ENCODE measurements around the gene NOL9. TPM values are rescaled to one million over a fixed set of nuclear protein-coding genes. Genes with fewer than 3 reads are reported as not detected.

Gene NOL9
- total and polyA plus RNA-seq, 9 of the 15 experiments (the other 6 are each of a cell fraction or from before 2014, with no cell fraction given) = 5.6 to 76.5 (median 47.3) TPM

DNA sequence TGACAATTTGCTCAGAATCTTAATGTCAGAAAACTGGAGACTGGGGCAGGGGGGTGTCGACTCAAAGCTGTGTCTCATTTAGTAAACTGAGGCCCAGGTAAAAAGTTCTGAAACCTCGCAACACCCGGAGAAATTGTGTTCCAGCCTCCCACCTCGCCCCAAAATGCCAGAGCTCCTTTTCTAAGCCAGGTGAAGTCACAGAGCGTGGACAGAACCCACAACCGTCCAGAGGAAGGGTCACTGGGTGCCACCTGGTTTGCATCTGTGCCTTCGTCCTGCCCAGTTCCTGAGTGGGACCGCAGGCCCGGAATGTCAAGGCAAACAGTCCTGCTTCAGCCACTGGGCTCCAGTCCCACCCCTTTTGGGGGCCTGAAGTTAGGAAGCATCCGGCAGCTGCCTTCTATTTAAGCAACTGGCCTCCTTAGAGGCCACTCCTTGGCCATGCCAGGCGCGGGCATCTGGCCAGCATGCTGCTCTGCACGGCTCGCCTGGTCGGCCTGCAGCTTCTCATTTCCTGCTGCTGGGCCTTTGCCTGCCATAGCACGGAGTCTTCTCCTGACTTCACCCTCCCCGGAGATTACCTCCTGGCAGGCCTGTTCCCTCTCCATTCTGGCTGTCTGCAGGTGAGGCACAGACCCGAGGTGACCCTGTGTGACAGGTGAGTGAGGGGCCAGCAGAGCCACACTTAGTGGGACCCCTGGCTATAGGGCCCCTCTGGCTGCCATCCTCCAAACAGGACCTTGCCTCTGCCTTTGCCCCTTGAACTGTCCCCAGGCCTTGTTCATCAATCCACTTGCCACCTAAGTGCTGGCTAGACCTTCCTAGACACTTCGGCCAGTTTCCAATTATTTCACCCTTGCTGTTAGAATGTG is 830 bp upstream of the NOL9 start, which contains the start of gene TAS1R1 (continued):
- TF ChIP-seq, protein P1, sequence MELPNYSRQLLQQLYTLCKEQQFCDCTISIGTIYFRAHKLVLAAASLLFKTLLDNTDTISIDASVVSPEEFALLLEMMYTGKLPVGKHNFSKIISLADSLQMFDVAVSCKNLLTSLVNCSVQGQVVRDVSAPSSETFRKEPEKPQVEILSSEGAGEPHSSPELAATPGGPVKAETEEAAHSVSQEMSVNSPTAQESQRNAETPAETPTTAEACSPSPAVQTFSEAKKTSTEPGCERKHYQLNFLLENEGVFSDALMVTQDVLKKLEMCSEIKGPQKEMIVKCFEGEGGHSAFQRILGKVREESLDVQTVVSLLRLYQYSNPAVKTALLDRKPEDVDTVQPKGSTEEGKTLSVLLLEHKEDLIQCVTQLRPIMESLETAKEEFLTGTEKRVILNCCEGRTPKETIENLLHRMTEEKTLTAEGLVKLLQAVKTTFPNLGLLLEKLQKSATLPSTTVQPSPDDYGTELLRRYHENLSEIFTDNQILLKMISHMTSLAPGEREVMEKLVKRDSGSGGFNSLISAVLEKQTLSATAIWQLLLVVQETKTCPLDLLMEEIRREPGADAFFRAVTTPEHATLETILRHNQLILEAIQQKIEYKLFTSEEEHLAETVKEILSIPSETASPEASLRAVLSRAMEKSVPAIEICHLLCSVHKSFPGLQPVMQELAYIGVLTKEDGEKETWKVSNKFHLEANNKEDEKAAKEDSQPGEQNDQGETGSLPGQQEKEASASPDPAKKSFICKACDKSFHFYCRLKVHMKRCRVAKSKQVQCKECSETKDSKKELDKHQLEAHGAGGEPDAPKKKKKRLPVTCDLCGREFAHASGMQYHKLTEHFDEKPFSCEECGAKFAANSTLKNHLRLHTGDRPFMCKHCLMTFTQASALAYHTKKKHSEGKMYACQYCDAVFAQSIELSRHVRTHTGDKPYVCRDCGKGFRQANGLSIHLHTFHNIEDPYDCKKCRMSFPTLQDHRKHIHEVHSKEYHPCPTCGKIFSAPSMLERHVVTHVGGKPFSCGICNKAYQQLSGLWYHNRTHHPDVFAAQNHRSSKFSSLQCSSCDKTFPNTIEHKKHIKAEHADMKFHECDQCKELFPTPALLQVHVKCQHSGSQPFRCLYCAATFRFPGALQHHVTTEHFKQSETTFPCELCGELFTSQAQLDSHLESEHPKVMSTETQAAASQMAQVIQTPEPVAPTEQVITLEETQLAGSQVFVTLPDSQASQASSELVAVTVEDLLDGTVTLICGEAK (IDR thresholded peaks at IDR 0.05) = 0 out of 2 replicates have a peak, but pooled peaks have one; percentile 1
- TF ChIP-seq, protein P1 (CRISPR knock-in tag; IDR thresholded peaks at IDR 0.05) = no peak
- TF ChIP-seq FOXA3 (CRISPR knock-in tag; conservative IDR thresholded peaks at IDR 0.05 in 1 of 2, IDR thresholded peaks at IDR 0.05 in 1 of 2) (peak in 1 of 2 experiments; percentile 9; a peak in 1 of 4 replicates), ZNF23 (CRISPR knock-in tag; IDR thresholded peaks at IDR 0.05) (no peak), FOXK1 (CRISPR knock-in tag; IDR thresholded peaks at IDR 0.05; ENCODE audit: borderline replicate concordance) (0 out of 2 replicates have a peak, but pooled peaks have one; percentile 44)
